Fibroblast of upper back skin (primary cell): ENCODE measurements around the gene SEMA6D.

ENCODE experiments used
- DNase-seq: peaks from one replicate; pipeline ENCODE4 v3.0.0-alpha.2; 2013

SEMA6D gene

DNA sequence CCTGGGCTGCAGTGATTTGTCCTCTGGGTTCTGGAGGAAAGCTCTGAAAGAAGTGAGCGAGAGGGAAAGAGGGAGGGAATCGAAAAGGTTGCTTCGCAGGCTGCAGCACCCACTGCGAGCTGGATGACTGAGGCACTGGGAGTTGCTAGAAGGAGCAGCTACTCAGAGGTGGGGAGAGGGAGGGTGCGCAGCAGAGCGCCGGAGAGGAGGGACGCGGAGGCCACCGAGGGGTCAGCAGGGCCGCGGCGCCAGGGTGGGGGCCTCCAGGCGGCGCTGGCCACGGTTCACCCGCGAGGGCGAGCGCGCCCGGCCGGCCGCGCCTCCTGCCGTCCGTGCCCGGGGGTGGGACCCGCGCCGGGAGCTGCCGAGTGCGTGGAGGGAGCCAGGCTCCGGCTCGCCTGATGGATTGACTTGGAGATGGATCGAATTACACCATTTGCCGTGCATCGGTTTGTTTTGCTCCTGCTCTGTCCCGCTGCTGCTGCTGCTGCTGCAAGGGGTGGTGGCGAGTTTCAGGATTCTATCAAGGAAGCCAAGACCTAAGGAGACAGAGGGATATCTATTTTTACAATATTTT is at the start of gene SEMA6D:
Gene SEMA6D, plus strand, starts transcription at position 470 of the 577 bp plus-strand sequence. CDS start 42,294 bp downstream, outside the sequence.
- DNase-seq, result peak; percentile 83

GRCh38 chr15:47669221-47669620 is 48.1 kb upstream of the SEMA6D start:
- no peak for DNase-seq

DNA sequence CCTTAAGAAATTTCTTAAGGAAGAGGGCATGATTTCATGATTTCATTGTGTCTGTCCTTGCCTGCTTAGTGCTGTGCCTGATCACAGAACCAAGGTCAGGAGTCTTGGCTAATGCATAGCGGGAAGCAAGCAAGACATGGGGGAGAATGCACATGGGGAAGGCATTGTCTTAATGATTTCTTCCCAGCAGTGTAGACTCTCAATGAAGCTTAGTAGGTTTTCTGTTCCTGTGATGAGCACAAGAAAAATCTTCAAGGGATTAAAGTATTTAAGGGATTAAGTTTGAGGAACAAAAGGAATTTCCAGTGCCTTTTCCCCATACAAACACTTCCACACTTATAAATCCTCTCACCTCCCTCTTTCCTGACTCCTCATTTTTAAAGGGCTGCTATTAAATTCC is 46.9 kb upstream of the SEMA6D start:
- no peak for DNase-seq

DNA sequence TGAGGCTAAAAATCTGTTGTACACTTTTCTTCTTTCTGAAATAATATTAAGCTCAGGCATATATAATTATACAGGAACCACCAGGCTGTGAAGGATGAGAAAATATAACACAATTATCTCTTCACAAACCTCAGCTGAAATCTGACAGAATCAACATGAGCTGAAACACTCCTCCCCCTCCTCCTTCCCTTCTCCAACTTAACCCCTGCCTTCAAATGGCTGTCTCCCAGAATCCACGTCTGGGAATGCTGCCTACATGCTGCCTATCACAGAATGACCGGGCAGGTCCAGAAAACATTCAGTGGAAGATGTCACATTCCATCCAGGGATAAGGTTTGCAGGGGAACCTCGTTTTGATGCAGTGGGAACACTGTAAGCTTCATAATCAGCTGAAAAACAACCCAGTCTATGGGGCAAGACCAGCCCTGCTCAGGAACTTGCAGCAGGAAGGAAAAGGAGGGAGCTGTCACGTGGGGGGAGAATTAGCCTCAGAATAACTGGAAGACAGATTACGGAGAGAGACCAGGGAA is 44.0 kb upstream of the SEMA6D start:
- DNase-seq, result peak; percentile 5

GRCh38 chr15:47674586-47675232 is 42.6 kb upstream of the SEMA6D start:
- no peak for DNase-seq

DNA sequence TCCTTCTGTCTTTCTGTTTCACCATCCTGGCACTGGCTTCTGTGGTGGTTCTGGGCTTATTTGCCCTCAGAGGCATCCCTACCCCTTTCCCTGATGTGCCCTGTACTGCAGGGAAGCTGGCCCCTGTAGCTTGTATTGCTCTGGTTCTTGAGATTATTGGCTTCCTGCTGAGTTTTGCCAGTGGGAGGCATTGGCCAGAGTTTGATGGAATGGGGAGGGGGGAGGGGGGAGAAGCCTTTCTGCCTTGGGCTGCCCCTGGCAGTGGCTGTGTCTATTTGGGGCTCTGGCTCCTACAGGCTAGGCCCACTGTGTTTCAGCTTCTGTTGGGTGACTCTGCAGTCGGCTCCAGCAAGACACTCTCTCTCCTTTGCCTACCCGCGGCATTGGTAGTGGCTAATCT is 41.6 kb upstream of the SEMA6D start:
- no peak for DNase-seq

DNA sequence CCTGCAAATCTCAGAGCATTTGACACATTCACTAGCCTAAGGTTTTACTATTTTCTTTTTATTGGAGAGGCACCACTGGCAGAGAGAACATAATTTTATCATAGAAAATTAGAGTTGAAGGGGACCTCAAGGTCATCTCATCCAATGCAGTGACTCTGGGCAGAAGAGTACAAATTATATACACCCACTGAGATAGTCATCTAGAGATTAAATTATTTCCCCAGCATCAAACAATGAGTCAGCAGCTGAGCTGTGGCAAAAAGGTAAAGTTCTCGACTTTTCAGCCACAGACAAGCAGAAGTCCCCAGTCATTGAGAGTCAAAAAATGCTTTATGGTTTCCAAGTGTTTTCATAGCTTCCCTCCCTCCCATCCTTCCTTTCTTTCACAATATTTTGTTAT is 39.3 kb upstream of the SEMA6D start:
- DNase-seq, result no peak

DNA sequence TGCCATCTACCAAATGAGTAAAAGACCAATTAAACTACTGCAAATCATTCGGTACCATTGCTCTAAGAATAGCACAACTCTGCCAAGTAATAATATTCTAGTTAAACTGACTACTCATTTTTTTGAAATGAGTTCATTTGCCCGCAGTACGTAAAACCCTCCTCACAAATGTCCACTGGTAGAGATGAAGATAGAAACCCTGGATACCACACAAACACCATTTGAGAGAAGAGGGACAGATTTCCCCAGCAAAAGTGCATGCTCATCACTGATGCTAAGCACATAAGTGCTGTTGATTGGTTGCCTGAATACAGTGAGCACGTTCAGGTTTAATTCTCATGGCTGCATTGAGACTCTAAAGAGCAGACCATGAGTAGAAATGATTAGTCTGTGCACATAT is 34.6 kb upstream of the SEMA6D start:
- DNase-seq, result no peak

DNA sequence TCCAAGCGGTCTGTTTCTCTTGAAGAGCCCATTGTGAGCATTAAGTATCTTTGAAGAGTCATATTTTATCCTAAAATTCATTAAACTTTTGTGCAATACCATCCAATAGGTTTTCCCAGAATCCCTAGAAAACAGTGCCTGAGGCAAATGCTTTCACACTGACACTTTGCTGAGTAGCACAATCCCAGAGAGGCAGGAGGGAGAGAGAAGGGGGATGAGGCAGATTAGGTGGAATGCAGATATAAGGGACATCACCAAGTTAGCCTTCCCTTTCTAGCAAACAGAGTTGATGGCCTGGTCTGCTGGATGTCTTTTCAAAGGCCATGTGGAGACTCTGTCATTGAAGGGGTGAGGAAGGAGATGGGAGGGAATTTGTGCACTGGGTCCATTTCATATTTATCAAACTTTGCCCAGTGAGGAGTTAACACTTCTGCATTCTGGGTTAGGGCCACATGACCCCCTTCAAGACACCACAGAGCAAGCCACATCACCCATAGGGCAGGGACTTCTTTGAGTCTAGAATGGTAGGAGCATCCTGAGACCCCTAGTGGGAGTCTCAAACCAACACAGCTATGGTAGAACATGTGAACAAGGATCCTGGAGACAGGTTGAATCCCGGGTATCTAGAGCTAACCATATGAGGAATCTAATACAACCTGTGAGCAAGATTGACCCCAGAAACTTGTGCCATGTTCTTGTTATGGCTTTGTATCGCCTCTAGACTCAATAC is 32.0 kb upstream of the SEMA6D start:
- DNase-seq, result no peak

DNA sequence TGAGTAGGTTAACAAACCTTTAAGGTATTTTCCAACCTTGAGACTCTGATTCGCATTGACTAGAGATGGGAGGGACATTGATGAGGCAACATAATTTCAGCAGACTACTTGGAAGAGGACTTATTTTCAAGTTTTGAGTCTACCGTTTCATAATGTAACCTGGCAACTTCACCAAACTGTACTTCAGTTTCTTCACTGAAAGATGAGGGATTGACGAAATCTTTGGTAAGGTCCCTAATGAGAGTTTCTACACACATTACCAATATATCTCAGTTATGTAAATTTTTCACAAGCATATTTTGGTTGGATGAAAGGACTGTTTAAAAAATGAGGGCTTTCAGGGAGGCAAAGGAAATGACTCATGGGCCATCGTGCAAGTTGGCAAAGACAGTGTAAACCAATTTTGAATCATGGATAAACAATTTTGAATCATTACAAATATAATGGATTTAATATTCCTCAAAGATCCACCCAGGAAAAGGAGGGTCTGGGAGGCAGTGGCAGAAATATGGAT is 28.7 kb upstream of the SEMA6D start:
- peak; percentile 26 for DNase-seq

DNA sequence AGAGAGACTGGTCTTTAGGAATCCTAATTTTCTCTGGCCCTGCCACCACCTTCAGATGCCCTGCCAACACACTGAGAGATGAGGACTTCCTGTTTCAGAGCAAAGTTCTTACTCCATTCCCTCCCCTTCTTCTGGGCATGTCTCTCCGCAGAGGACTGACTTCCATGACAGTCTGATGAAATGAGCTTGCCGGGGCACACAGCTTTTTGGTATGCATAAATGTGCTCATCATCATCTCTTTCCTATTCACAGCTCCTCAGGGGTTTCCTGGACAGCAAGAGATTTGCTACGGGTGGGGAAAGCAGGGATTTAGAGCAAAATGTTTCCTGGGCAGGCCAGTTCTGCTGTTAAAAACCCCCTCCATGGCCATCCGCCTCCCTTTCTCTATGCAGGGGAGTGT is 27.6 kb upstream of the SEMA6D start:
- DNase-seq, result peak; percentile 3

- no peak for DNase-seq
These were observed 25.4 kb upstream of the SEMA6D start for GRCh38 chr15:47691882-47692281.

GRCh38 chr15:47696351-47696750 is 21.0 kb upstream of the SEMA6D start:
- no peak for DNase-seq

GRCh38 chr15:47705281-47705997 is 11.9 kb upstream of the SEMA6D start:
- DNase-seq, result no peak

DNA sequence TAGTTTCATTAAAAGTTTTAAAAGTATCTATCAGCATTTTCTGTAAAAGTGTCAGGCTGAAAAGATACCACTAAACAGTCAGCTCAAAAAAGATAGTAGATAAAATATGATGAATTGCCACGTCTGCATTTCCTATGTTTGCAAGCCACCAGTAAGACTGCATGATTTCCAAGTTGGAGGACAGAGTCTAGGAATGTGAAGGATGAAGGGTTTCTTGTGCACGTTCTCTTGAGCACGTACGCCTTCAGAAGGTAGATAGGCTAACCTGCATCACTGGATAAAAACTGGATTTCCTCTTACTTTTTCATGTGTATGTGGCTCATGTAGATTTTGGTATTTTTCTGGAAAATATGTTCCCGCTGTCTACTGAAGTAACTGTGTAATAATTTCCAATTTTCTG is 9.9 kb upstream of the SEMA6D start:
- no peak for DNase-seq

DNA sequence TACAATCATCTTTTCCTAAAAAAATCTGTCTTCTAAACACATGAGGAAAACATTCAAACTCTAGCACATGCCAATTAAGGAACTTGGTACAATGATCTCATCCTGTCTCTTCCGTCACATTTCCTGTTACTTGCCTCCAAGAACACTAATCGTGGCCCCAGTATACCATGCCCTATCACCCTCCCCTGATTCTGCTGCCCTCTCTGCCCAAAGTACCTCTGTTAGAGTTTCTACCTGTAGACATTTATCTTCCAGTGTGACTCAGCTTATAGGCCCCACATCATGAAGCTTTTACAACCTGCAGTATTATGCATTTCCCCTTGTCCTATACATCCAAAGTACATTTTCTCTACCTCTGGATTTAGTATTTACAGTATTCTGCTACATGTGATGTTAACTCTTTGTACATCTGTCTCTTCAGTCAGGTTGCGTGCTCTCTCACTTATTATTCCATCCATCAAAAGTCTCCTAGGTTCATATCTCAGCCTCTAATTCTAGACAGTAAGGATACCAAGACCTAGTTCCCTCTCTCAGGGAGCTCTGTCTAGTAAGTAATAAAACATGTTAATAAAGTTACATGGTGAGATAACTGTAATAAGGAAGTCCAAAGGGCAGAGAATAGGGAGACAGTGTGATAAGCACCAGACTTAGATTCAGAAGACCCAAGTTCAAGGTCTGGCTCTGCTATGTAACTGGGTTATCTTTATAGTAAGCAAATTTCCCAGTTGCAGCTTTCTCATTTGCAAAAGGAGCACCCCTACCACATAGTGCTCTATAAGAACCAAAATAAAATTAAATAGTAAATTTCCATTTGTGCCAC is 8.9 kb upstream of the SEMA6D start:
- DNase-seq, result no peak

GRCh38 chr15:47711655-47712054 is 5.7 kb upstream of the SEMA6D start:
- peak; percentile 34 for DNase-seq

GRCh38 chr15:47715402-47715801 is 1.9 kb upstream of the SEMA6D start:
- DNase-seq, result no peak

GRCh38 chr15:47715856-47716445 is 1.4 kb upstream of the SEMA6D start:
- DNase-seq, result peak; percentile 9

DNA sequence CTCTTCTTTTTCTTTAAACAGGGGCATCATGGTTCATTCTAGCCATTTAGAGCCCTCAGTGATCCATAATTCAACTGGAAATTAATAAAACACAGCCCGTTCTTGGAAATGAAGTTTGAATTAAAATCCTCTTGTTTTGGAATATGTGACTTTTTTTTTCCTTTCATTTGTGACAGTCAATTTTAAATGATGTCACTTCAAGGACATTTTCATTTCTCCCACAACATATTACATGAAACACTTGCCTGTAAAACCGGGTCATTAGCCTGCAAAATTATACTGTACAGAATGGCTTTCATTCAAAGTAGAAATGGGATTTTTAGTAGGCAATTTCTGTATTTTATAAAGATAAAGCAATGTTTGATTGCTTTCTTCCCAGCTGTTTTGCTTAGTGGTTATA is 789 bp upstream of the SEMA6D start:
- DNase-seq, result no peak

GRCh38 chr15:47718497-47719437 is 1.5 kb downstream of the SEMA6D start:
- peak; percentile 25 for DNase-seq
